OCI-LY1 (cell line): ENCODE data around the gene MPDU1.

Experiments used
- H2AFZ ChIP-seq: fragments of 200-600 bp; sonication (generic), shearing (Covaris generic); 2 replicates; pipeline ENCODE4 v1.6.0; 2014; ENCODE audit warnings: antibody characterized with exemption, mild to moderate bottlenecking, low read length
- H3F3A ChIP-seq: fragments of 200-600 bp; sonication (generic), shearing (Covaris generic); 2 replicates; pipeline ENCODE4 v1.6.0; 2014; ENCODE audit warnings: mild to moderate bottlenecking, antibody characterized with exemption, low read length, moderate library complexity; ENCODE audit not compliant: insufficient read depth
- H3K27ac ChIP-seq: fragments of 200-600 bp; sonication (generic); 2 replicates; pipeline ENCODE4 v1.5.1; 2014; ENCODE audit warnings: low read length, mixed run types, mild to moderate bottlenecking, low read depth; ENCODE audit not compliant: poor library complexity, severe bottlenecking
- H3K27me3 ChIP-seq: fragments of 200-600 bp; sonication (generic); 2 replicates; pipeline ENCODE4 v1.6.0; 2014; ENCODE audit warnings: antibody characterized with exemption, mild to moderate bottlenecking, low read length, moderate library complexity; ENCODE audit not compliant: insufficient read depth
- H3K36me3 ChIP-seq: fragments of 200-600 bp; sonication (generic); 2 replicates; pipeline ENCODE4 v1.6.1; 2014; ENCODE audit warnings: mild to moderate bottlenecking, antibody characterized with exemption, low read length, moderate library complexity, mixed read lengths; ENCODE audit not compliant: insufficient read depth
- H3K4me1 ChIP-seq: fragments of 200-600 bp; sonication (generic); 2 replicates; pipeline ENCODE4 v1.5.1; 2014; ENCODE audit warnings: mild to moderate bottlenecking, low read length, moderate library complexity; ENCODE audit not compliant: insufficient read depth, severe bottlenecking
- H3K4me2 ChIP-seq: fragments of 200-600 bp; sonication (generic), shearing (Covaris generic); 2 replicates; pipeline ENCODE4 v1.6.1; 2014; ENCODE audit warnings: low read length
- H3K4me3 ChIP-seq: fragments of 200-600 bp; sonication (generic); 2 replicates; pipeline ENCODE4 v1.5.1; 2014; ENCODE audit warnings: low read length, low read depth, mild to moderate bottlenecking, mixed read lengths; ENCODE audit not compliant: poor library complexity, severe bottlenecking
- H3K79me2 ChIP-seq: fragments of 200-600 bp; shearing (Covaris generic); 2 replicates; pipeline ENCODE4 v1.6.1; 2016; ENCODE audit warnings: mixed run types, low read length, mixed read lengths; ENCODE audit not compliant: insufficient read depth
- H3K9ac ChIP-seq: fragments of 200-600 bp; sonication (generic), shearing (Covaris generic); 2 replicates; pipeline ENCODE4 v1.6.1; 2014; ENCODE audit warnings: mild to moderate bottlenecking, low read length, mixed read lengths
- H3K9me2 ChIP-seq: fragments of 200-600 bp; sonication (generic), shearing (Covaris generic); 2 replicates; pipeline ENCODE4 v1.6.1; 2014; ENCODE audit warnings: low read depth, mild to moderate bottlenecking, low read length, mixed read lengths
- H3K9me3 ChIP-seq: fragments of 200-600 bp; shearing (Covaris generic); 2 replicates; pipeline ENCODE4 v1.6.1; 2014; ENCODE audit warnings: low read length, mixed read lengths
- H4K20me1 ChIP-seq: fragments of 200-600 bp; sonication (generic), shearing (Covaris generic); 2 replicates; pipeline ENCODE4 v1.6.0; 2016; ENCODE audit warnings: mild to moderate bottlenecking, low read length; ENCODE audit not compliant: insufficient read depth
- CTCF ChIP-seq: fragments of 200-600 bp; sonication (generic), shearing (Covaris generic); IDR thresholded peaks from 2 replicates; pipeline ENCODE4 v1.5.1; 2017; ENCODE audit warnings: mild to moderate bottlenecking, antibody characterized with exemption, low read length, moderate library complexity, mixed read lengths
- EZH2 ChIP-seq: fragments of 200-600 bp; sonication (generic), shearing (Covaris generic); IDR thresholded peaks from 2 replicates; pipeline ENCODE4 v1.8.0; 2017; ENCODE audit warnings: borderline replicate concordance, mixed run types, mild to moderate bottlenecking, antibody characterized with exemption, low read length, moderate library complexity, mixed read lengths

The MPDU1 gene

GRCh38 chr17:7549401-7550055 is 34.1 kb upstream of the MPDU1 start:
- Histone ChIP-seq H3K9me2 (no peaks in the 10 kb centered on the region), H3K79me2 (no peaks in the 10 kb centered on the region), H3K27ac (no peak overlapping the region), H3K4me2 (peak overlapping the region; percentile 40; the same call in 1 of the 2 replicates), H3F3A (no peaks in the 10 kb centered on the region), H4K20me1 (no peaks in the 10 kb centered on the region), H3K4me3 (no peak overlapping the region), H3K27me3 (peaks cover 16% of the 10 kb centered on the region), H3K36me3 (no peaks in the 10 kb centered on the region), H3K9ac (no peak overlapping the region), H2AFZ (no peak overlapping the region), H3K4me1 (peaks cover 4% of the 10 kb centered on the region), H3K9me3 (no peaks in the 10 kb centered on the region)
- TF ChIP-seq EZH2 (no peak), CTCF (no peak)

DNA sequence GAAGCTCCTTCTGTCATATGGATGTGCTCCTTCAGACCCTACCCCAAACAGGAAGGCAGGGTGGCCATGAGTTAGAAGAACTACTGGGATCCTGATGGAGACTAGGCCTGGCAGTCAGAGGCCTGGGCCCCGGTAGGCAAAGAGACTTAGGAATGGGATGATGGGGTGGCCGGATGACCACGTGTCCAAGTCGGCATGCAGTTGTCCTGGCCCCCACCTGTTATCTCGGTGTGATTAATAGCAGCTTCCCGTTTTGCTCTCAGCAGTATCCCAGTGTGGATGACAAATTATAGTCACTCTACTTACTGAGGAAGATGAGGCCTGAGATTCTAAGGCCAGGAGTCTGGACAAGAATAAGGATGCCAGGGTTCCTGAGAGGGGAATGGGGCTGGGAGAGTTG is 33.3 kb upstream of the MPDU1 start:
- Histone ChIP-seq H3F3A (no peaks in the 10 kb centered on the region), H3K4me1 (peaks cover 4% of the 10 kb centered on the region), H3K36me3 (no peaks in the 10 kb centered on the region), H3K27ac (no peak overlapping the region), H3K27me3 (peaks cover 16% of the 10 kb centered on the region), H4K20me1 (no peaks in the 10 kb centered on the region), H2AFZ (no peak overlapping the region), H3K9me2 (no peaks in the 10 kb centered on the region), H3K9me3 (no peaks in the 10 kb centered on the region), H3K4me3 (no peak overlapping the region), H3K4me2 (no peak overlapping the region), H3K79me2 (no peaks in the 10 kb centered on the region), H3K9ac (no peak overlapping the region)
- no peak for TF ChIP-seq EZH2
- no peak for TF ChIP-seq CTCF

DNA sequence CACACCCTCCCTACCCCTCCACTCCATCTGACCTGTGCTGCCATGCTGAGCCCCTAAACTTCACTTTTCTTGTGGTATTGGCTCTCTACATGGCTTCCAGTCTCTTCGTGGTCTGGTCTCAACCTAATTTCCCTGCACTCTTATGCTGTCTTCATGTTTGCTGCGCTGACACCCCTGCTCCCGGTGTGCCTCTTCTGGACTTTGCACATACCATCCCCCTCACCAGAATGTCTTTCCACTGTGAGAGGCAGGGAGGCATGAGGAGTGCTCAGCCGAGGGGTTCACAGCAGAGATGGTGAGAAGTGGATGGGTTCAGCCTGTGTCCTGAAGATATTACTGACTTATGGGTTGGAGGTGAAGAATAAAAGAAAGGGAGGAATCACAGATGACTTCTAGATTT is 32.3 kb upstream of the MPDU1 start:
- H3K79me2 ChIP-seq, result no peaks in the 10 kb centered on the region
- H3K4me2 ChIP-seq, result no peak overlapping the region
- H2AFZ ChIP-seq, result no peak overlapping the region
- peaks cover 16% of the 10 kb centered on the region for H3K27me3 ChIP-seq
- no peak overlapping the region for H3K9ac ChIP-seq
- no peaks in the 10 kb centered on the region for H3K36me3 ChIP-seq
- H3K9me2 ChIP-seq, result no peaks in the 10 kb centered on the region
- no peak overlapping the region for H3K4me3 ChIP-seq
- H3K9me3 ChIP-seq, result no peaks in the 10 kb centered on the region
- no peak for TF ChIP-seq EZH2
- TF ChIP-seq CTCF, result no peak
- H3K27ac ChIP-seq, result no peak overlapping the region
- H3F3A ChIP-seq, result no peaks in the 10 kb centered on the region
- H3K4me1 ChIP-seq, result peaks cover 4% of the 10 kb centered on the region
- H4K20me1 ChIP-seq, result no peaks in the 10 kb centered on the region
